SK-N-SH (cell line): ENCODE measurements around the gene MAP1LC3C.

ENCODE experiments used
- ELF1 ChIP-seq: IDR thresholded peaks from 2 replicates; pipeline ENCODE4 v1.4.0; 2012
- EP300 ChIP-seq, 2 experiments: IDR thresholded peaks; 2 replicates each; pipeline versions ENCODE4 v1.4.0 to v1.6.1; 2012; ENCODE audit warnings: borderline replicate concordance in 1 of 2, low read depth in 1 of 2, low read length in 1 of 2
- MXI1 ChIP-seq: IDR thresholded peaks from 2 replicates; pipeline ENCODE4 v1.6.1; 2012; ENCODE audit warnings: mild to moderate bottlenecking, low read depth, low read length, improper control_type of control experiment
- RAD21 ChIP-seq: IDR thresholded peaks from 2 replicates; pipeline ENCODE4 v1.6.1; 2012; ENCODE audit warnings: mild to moderate bottlenecking, low read length
- SIN3A ChIP-seq: IDR thresholded peaks from 2 replicates; pipeline ENCODE4 v1.6.1; 2012; ENCODE audit warnings: low read depth, mild to moderate bottlenecking, low read length, moderate library complexity, borderline replicate concordance
- YY1 ChIP-seq: IDR thresholded peaks from 2 replicates; pipeline ENCODE4 v1.4.0; 2012; ENCODE audit warnings: low read depth, mild to moderate bottlenecking
- TF ChIP-seq, protein P1 (sequence below): fragments of 200-600 bp; sonication (generic); IDR thresholded peaks from 2 replicates; pipeline ENCODE4 v1.6.1; 2017; ENCODE audit warnings: antibody characterized with exemption, mild to moderate bottlenecking, moderate library complexity
- TF ChIP-seq, protein P2 (sequence below): fragments of 150-350 bp; IDR thresholded peaks from 2 replicates; pipeline ENCODE4 v1.6.1; 2017; ENCODE audit warnings: antibody characterized with exemption, low read length, low read depth, borderline replicate concordance
- TF ChIP-seq, protein P3 (sequence below): IDR thresholded peaks from 2 replicates; pipeline ENCODE4 v1.4.0; 2012; ENCODE audit warnings: low read depth

DNA sequence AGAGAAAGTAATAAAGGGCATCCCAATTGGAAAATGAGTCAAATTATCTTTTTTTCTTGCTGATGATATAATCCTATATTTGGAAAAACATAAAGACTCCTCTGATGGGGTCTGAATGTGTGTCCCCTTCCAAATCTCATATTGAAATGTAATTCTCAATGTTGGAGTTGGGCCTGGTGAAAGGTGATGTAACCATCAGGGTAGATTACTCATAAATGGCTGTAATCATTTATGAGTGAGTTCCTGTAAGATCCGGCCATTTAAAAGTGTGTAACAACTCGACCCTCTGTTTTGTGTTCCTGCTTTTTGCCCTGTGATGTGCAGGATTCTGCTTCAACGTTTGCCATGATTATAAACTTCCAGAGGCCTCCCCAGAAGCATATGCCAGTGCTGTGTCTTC is 44.3 kb upstream of the MAP1LC3C start:
- TF ChIP-seq, protein P1, sequence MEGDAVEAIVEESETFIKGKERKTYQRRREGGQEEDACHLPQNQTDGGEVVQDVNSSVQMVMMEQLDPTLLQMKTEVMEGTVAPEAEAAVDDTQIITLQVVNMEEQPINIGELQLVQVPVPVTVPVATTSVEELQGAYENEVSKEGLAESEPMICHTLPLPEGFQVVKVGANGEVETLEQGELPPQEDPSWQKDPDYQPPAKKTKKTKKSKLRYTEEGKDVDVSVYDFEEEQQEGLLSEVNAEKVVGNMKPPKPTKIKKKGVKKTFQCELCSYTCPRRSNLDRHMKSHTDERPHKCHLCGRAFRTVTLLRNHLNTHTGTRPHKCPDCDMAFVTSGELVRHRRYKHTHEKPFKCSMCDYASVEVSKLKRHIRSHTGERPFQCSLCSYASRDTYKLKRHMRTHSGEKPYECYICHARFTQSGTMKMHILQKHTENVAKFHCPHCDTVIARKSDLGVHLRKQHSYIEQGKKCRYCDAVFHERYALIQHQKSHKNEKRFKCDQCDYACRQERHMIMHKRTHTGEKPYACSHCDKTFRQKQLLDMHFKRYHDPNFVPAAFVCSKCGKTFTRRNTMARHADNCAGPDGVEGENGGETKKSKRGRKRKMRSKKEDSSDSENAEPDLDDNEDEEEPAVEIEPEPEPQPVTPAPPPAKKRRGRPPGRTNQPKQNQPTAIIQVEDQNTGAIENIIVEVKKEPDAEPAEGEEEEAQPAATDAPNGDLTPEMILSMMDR = no peak
- TF ChIP-seq, protein P2, sequence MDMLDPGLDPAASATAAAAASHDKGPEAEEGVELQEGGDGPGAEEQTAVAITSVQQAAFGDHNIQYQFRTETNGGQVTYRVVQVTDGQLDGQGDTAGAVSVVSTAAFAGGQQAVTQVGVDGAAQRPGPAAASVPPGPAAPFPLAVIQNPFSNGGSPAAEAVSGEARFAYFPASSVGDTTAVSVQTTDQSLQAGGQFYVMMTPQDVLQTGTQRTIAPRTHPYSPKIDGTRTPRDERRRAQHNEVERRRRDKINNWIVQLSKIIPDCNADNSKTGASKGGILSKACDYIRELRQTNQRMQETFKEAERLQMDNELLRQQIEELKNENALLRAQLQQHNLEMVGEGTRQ = no peak
- TF ChIP-seq SIN3A = no peak
- no peak for TF ChIP-seq MXI1
- TF ChIP-seq ELF1 = no peak
- TF ChIP-seq EP300 (IDR thresholded peaks at IDR 0.05; ENCODE audit: borderline replicate concordance in 1 of 2, low read depth in 1 of 2, low read length in 1 of 2) = no peak
- TF ChIP-seq YY1 = no peak
- no peak for TF ChIP-seq RAD21
- TF ChIP-seq, protein P3, sequence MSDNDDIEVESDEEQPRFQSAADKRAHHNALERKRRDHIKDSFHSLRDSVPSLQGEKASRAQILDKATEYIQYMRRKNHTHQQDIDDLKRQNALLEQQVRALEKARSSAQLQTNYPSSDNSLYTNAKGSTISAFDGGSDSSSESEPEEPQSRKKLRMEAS = no peak
